HG02943 (cell line): ENCODE results near the gene SMIM23.

ENCODE experiments used
- ATAC-seq: cut with Tn5 transposase; IDR thresholded peaks from one replicate; pipeline ENCODE4 v1.9.1; 2021; ENCODE audit warnings: mild to moderate bottlenecking, low read depth, moderate library complexity; ENCODE audit not compliant: unreplicated experiment

The SMIM23 gene

GRCh38 chr5:171785517-171785916 lies at the start of gene SMIM23:
Gene SMIM23 (plus strand): TSS chr5:171785817. CDS start chr5:171785872, 55 bp downstream.
- ATAC-seq: no peak

- ATAC-seq: no peak
Measured at GRCh38 chr5:171736976-171737891, 48.4 kb upstream of the SMIM23 start.

DNA sequence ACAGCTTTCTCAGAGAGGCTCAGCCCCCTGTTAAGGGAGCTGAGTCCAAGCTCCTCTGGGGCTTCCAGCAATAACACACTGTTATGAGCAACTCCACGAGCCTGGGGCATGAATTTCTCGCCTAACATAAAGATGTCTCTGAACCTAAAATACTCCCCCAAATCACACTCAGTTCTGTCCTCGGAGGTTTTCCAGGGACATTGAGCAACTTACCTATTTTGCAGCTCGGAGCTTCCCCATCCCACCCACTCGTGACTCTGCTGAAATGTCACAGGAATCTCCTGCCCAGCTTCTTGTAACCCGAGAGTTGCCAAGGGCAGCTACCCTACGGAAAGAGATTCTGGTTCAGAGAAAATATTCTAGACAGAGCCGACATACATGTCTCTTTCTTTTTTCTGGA lies 47.1 kb upstream of the SMIM23 start:
- no peak for ATAC-seq

DNA sequence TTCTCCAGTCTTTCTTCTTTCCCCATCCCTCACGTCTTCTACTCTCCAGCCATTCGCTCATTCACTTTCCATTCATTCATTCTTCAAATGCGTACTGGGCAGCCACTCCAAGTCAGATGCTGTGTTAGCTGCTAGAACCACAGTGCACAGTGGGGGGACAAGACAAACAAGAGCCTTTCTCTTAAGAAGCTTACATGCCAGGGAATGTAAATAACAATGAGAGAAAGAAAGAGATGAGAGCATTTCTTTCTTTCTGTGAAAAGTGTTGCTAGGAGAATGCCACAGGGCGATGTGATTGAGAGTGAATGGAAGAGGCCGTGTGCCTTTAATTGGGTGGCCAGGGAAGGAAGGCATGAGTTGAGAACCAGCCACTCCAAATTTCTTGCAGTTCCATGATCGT lies 46.3 kb upstream of the SMIM23 start:
- ATAC-seq: no peak

DNA sequence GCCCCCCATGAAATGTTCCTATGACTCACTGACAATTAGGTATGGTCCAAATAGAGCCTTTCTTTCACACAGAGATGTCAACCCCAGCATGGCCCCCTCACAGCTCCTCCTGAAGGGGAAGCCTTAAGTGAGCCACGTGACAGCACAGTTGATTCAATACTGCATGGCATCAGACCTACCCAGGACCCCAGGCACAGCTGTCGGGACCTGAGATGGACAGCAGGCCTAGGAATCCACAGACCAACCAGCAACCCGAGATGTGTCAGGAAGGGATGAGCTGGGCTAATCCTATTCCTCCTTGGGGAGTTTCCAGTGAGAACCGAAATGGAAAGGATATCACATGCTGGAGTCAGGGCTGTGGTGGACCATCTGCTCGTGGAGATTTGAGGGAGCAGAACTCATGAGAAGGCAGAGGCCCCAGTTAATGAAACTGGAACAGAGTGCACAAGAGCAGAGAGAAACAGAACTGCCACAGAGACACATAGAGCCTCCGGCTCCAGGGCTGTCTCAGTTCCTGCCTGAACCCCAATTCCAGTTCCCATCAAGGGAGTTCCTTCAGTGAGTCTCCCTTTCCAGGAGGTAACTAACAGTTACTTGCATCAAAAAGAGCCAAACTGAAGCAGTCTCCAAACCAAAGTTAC lies 42.1 kb upstream of the SMIM23 start:
- no peak for ATAC-seq

GRCh38 chr5:171744264-171744663 lies 41.4 kb upstream of the SMIM23 start:
- ATAC-seq: no peak

- ATAC-seq: no peak
Measured at GRCh38 chr5:171744882-171745281, 40.7 kb upstream of the SMIM23 start.

DNA sequence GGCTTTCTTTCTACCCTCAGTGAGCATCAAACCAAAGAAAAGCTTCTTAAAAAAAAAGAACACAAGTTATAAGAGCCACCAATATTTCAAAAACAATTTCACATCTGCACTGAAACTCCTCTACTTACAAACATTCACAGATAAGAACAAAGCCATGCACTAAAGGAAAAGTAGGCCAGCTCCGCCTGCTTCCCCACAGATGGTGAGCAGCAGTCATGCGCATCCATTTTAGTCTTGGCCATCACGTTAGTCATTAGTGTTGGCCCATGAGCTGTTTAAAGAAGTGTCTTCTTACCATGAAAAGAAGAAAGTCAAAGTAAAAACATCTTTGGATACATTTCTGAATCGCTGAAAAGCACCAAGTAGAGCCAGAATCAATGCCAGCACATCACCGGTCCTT lies 40.0 kb upstream of the SMIM23 start:
- no peak for ATAC-seq

DNA sequence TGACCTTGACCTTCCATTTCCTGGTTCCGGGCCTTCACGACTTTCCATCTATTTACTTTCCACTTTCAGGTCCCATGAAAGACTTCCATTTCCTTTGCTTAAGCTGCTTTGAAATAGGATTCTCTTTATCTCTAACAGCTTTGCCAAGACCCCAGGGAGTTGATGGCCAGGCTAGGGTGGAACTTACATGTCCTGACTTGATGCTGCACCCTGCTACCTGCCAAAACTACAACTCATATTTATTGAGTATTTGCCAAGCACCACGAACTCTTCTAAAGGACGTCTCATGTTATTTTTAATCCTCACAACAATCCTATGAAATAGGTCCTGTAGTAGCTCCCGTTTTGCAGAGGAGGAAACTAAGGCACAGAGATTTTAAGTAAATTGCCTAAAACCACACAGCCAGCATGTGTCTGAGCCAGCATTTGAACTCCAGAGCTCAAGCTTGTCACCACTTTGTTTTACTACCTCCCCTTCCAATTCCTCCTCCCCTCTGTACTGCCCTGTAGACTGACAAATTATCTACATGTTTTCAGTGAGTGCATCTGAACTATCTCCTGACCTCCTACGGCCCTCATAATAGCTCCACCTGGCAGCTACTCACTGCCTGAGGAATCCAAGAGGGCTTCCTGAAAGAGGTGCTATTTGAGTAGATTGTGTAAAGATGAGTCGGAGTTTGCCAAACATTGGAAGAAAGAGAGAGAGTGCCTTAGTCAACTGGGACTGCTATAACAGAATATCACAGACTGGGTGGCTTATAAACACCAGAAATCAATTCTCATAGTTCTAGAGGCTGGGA lies 38.4 kb upstream of the SMIM23 start:
- no peak for ATAC-seq

DNA sequence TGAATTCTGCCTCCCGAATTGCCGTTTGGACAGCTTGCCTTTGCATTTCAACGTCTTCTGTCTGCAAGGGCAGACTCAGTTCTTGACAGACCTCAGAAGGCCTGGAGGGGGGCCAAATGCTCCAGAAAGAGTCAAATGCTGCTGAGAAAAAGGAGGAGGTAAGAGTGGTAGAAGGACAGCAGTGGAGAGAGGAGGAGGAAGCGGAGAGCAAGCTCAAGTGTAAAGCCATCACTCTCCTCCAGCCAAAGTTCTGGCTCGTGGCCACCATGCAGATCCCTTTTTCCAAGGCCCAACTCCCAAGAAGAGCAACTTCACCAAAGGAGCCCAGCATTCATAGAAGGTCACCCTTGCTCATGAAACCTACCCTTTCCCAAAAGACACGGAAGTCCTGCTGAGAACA lies 36.9 kb upstream of the SMIM23 start:
- ATAC-seq: no peak

GRCh38 chr5:171749365-171749764 lies 36.3 kb upstream of the SMIM23 start:
- no peak for ATAC-seq

- ATAC-seq: no peak
Measured at GRCh38 chr5:171750311-171750788, 35.3 kb upstream of the SMIM23 start.

- no peak for ATAC-seq
Measured at GRCh38 chr5:171755354-171755821, 30.2 kb upstream of the SMIM23 start.

DNA sequence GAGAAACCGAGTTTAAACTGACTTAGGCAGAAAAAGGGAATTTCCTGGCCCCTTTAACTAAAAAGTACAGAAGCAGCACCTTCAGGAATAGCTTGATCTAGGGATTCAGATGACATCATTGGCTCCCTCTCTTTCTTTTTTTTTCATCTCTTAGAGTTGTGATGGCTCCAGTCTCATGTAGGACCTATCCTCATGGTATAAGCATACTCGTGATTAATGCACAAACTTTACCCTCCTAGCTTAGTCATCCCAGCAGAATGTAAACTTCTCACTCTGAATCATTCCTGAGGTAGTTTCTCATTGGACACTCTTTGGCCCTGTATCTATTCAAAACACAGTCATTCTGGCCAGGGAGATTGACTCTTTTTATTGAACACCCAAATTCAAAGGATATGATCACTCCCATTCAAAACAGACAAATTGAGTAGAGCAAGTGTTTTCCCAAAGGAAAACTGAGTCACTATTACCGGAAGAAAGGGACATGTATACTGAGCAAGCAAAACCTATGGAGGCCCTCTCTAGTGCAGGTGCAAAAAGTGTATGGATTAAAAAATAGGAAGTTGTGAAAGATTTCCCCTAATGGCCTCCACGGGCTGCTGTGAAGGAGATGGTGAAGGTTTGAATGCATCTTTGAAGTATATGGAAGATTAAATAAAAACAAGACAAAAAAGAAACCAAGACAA lies 27.6 kb upstream of the SMIM23 start:
- no peak for ATAC-seq

- no peak for ATAC-seq
Measured at GRCh38 chr5:171759777-171760176, 25.8 kb upstream of the SMIM23 start.

DNA sequence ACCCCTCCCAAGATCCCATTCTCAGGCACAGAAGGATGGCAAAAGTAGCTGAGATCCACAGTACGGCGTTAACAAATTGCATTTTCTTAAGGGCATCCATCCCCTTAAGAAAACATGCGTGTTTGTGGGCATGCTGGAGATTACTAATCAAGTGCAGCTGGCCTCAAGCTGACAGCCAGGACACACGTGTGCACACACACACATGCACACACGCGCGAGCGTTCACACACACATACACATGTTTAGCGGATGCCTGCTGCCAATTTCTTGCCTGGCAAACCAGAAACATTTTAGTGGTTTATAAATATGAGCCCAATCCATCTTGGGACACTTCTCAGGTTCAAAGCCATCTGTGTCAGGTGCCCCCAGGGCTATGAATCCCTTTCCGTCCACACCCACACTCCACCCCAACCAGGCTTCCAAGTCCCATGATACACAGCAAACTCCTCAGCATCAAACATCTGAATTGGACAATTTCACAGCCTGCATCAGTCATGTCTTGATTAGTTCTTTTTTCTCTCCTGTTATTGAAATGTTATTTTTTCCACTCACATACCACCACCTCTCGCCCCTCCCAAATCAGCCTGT lies 23.5 kb upstream of the SMIM23 start:
- ATAC-seq: no peak

DNA sequence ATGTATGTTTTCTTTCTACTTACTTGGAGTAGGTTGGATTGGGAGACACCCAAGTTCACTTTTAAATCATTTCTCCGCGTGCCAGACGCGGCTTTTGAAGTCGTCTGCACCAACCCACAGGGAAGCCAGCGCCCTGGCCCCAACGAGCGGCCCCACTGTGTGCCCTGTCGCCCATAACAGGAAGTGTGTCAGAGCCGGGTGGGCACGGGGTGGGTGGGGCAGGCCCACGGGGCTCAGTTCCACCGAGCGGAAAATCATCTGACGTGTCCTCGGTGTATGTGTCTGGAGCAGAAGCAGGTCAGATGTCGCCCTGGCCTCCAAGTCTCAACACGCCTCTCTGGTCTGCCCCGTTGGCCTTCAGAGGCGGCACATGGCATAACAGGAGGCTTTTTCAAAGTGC lies 22.7 kb upstream of the SMIM23 start:
- no peak for ATAC-seq

- no peak for ATAC-seq
Measured at GRCh38 chr5:171764265-171764664, 21.4 kb upstream of the SMIM23 start.

GRCh38 chr5:171766875-171767274 lies 18.7 kb upstream of the SMIM23 start:
- ATAC-seq: no peak

DNA sequence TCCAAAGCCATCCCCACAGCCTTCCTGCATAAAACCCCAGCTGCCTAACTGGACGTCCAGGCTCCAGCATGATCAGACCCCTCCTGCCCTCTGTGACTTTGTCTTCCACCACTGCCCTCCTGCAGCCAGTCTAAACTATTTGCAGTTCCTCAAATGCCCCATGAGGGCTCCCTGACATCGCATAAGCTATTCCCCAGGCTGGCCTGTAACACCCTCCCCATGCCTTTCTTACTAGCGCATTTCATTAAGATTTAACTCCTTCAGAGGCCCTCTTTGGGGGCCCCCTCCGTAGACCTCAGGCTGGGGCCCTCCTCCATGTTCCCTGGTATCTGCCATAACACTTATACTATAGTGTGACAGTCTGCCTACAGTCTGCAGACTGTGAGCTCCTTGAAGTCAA lies 15.5 kb upstream of the SMIM23 start:
- ATAC-seq: no peak
